K562 (cell line): ENCODE data around the gene ARMC6. TPM values are rescaled to one million over a fixed set of nuclear protein-coding genes. Genes with fewer than 3 reads are reported as not detected.

Experiments
- ATAC-seq: fragments of 200-7000 bp; cut with Tn5 transposase; 3 replicates; pipeline ENCODE4 v1.9.1; 2020; ENCODE audit warnings: moderate library complexity
- BruUV-seq: library from RNA; stranded (reverse); fragments of 400-500 nt; replicated peaks from 2 replicates; lab custom pipeline; 2021; lab: Mats Ljungman, UMichigan
- CTCF ChIA-PET: fragments of 300-600 bp; formaldehyde crosslinking; extraction: SDS; loops from one replicate; lab custom pipeline; 2021; ENCODE audit warnings: low intra/inter-chr PET ratio; lab: Yijun Ruan, JAX
- POLR2A ChIA-PET: fragments of 300-600, 350-650 bp; sonication (Branson Sonifier 250); formaldehyde crosslinking; extraction: SDS; loops from one replicate; lab custom pipeline; 2021; ENCODE audit warnings: antibody characterized with exemption, inconsistent platforms; lab: Yijun Ruan, JAX
- DNase-seq, 4 experiments: peaks; one replicate each; pipeline versions ENCODE4 v3.0.0 to v3.0.0-alpha.2; 2011 to 2018; ENCODE audit warnings: low spot score in 3 of 4, mixed read lengths in 3 of 4; ENCODE audit errors: extremely low read depth in 1 of 4
- FAIRE-seq: peaks from 2 replicates; lab custom pipeline; 2011; peaks lifted over from hg19 to GRCh38; lab: Jason Lieb, UNC
- H2AFZ ChIP-seq: 2 replicates; pipeline ENCODE4 v1.6.0; 2011; ENCODE audit warnings: low read depth, low read length, control low read depth, inconsistent platforms
- H3K27ac ChIP-seq: fragments of 200-600 bp; 3 replicates; pipeline ENCODE4 v1.8.0; 2011; ENCODE audit warnings: low read depth, mild to moderate bottlenecking, control low read depth, inconsistent platforms, low read length, moderate library complexity, mixed read lengths; ENCODE audit errors: extremely low read depth
- H3K27me3 ChIP-seq, 2 experiments: fragments of 300-600 bp in 1 of 2; 2 replicates in 1 of 2; 3 replicates in 1 of 2; pipeline versions ENCODE4 v1.6.0 to v1.8.0; 2011; ENCODE audit warnings: inconsistent platforms in 2 of 2, low read length in 2 of 2, mild to moderate bottlenecking in 1 of 2, mixed read lengths in 1 of 2, moderate library complexity in 1 of 2; ENCODE audit not compliant: control insufficient read depth in 2 of 2, insufficient read depth in 2 of 2
- H3K36me3 ChIP-seq: fragments of 300-600 bp; 3 replicates; pipeline ENCODE4 v1.8.0; 2011; ENCODE audit warnings: mild to moderate bottlenecking, low read length, inconsistent platforms; ENCODE audit not compliant: control insufficient read depth, insufficient read depth
- H3K4me1 ChIP-seq, 2 experiments: fragments of 200-600 bp in 1 of 2; replicated peaks in 1 of 2; 2 replicates in 1 of 2; 3 replicates in 1 of 2; pipeline versions ENCODE4 v1.5.1 to v1.8.0; 2011; ENCODE audit warnings: inconsistent platforms in 2 of 2, low read length in 2 of 2, mild to moderate bottlenecking in 1 of 2, mixed read lengths in 1 of 2, moderate library complexity in 1 of 2; ENCODE audit not compliant: control insufficient read depth in 2 of 2, insufficient read depth in 2 of 2
- H3K4me2 ChIP-seq: 2 replicates; pipeline ENCODE4 v1.6.1; 2011; ENCODE audit warnings: low read length, control low read depth, inconsistent platforms, mixed read lengths; ENCODE audit not compliant: insufficient read depth
- H3K4me3 ChIP-seq: fragments of 200-600 bp; sonication (generic), shearing (Covaris generic); 2 replicates; pipeline ENCODE4 v1.5.1; 2016; ENCODE audit warnings: control low read depth, inconsistent platforms
- H3K79me2 ChIP-seq: fragments of 200-600 bp; 3 replicates; pipeline ENCODE4 v1.8.0; 2011; ENCODE audit warnings: low read length, inconsistent platforms; ENCODE audit not compliant: control insufficient read depth, insufficient read depth
- H3K9ac ChIP-seq, 2 experiments: 2 replicates each; pipeline versions ENCODE4 v1.6.0 to v1.6.1; 2011; ENCODE audit warnings: low read depth in 2 of 2, low read length in 2 of 2, control low read depth in 1 of 2, inconsistent platforms in 1 of 2, mild to moderate bottlenecking in 1 of 2, mixed read lengths in 1 of 2; ENCODE audit not compliant: insufficient read depth in 1 of 2
- H3K9me1 ChIP-seq: one replicate; pipeline ENCODE4 v1.6.0; 2011; ENCODE audit warnings: inconsistent platforms, mild to moderate bottlenecking, low read length, moderate library complexity; ENCODE audit not compliant: control insufficient read depth, insufficient read depth
- H3K9me3 ChIP-seq: replicated peaks from 2 replicates; pipeline ENCODE4 v1.5.1; 2011; ENCODE audit warnings: low read depth, low read length, inconsistent platforms; ENCODE audit not compliant: control insufficient read depth, insufficient read depth
- H4K20me1 ChIP-seq: replicated peaks from 2 replicates; pipeline ENCODE4 v1.6.1; 2011; ENCODE audit warnings: low read length, inconsistent platforms, mixed read lengths; ENCODE audit not compliant: control insufficient read depth, insufficient read depth
- BHLHE40 ChIP-seq: IDR thresholded peaks from 2 replicates; pipeline ENCODE4 v1.6.1; 2011; ENCODE audit warnings: low read length, improper control_type of control experiment
- CBX8 ChIP-seq: fragments of 200-600 bp; sonication (generic); IDR thresholded peaks from 2 replicates; pipeline ENCODE4 v1.6.1; 2012; ENCODE audit warnings: borderline replicate concordance, mixed run types, low read depth, mild to moderate bottlenecking, moderate library complexity, mixed read lengths, low read length, control low read depth, inconsistent platforms; ENCODE audit not compliant: poor library complexity, severe bottlenecking; ENCODE audit errors: extremely low read depth
- CHCHD3 ChIP-seq: fragments of 250-450 bp; sonication (Bioruptor Pico); IDR thresholded peaks from 2 replicates; pipeline ENCODE4 v2.1.2; 2022; ENCODE audit warnings: mild to moderate bottlenecking
- GABPB1 ChIP-seq: sonication (generic); formaldehyde crosslinking; IDR thresholded peaks from 2 replicates; pipeline ENCODE4 v1.8.0; 2022; ENCODE audit warnings: mild to moderate bottlenecking, missing genetic modification reagents
- MNT ChIP-seq, 2 experiments: fragments of 450-650 bp; conservative IDR thresholded peaks; 2 replicates each; pipeline ENCODE4 v1.6.1; 2017; ENCODE audit warnings: mild to moderate bottlenecking in 2 of 2, moderate library complexity in 2 of 2
- REST ChIP-seq, 2 experiments: fragments of 450-650 bp; formaldehyde crosslinking in 1 of 2; IDR thresholded peaks; 2 replicates each; pipeline versions ENCODE4 v1.4.0 to v1.6.1; 2014 to 2020; ENCODE audit warnings: mild to moderate bottlenecking in 2 of 2, borderline replicate concordance in 1 of 2, low read depth in 1 of 2
- ZNF12 ChIP-seq: sonication (generic); formaldehyde crosslinking; IDR thresholded peaks from 2 replicates; pipeline ENCODE4 v1.4.0; 2020; ENCODE audit warnings: mild to moderate bottlenecking, missing genetic modification reagents
- ZNF212 ChIP-seq: fragments of 450-650 bp; formaldehyde crosslinking; IDR thresholded peaks from 2 replicates; pipeline ENCODE4 v1.4.0; 2020; ENCODE audit warnings: mild to moderate bottlenecking
- WGBS: fragments of 100-300 bp; shearing (Covaris generic); methylation state at CpG from one replicate; pipeline ENCODE4 v1.1.6; 2016; ENCODE audit warnings: low coverage, mixed read lengths; ENCODE audit not compliant: insufficient coverage; ENCODE audit errors: missing lambda C conversion rate; 5-methylcytosine and 5-hydroxymethylcytosine counted together
- in situ Hi-C: fragments of 300-500 bp; cut with MboI; formaldehyde crosslinking; loops from 4 replicates; pipeline ENCODE4 v1.15.0; 2018; ENCODE audit warnings: inconsistent platforms, mixed read lengths
- intact Hi-C: fragments of 100-400 bp; cut with micrococcal nuclease; formaldehyde crosslinking; loops from 2 replicates; pipeline ENCODE4 v1.14.2; 2022
- polyA plus RNA-seq, 8 experiments: library from polyadenylated mRNA; depleted of rRNA in 4 of 8; stranded (reverse) in 5 of 8; unstranded in 3 of 8; fragments of >200 nt; fragmentation: Nextera tagmentation in 2 of 8; fragmentation: Illumina TruSeq in 1 of 8; extraction: Ambion mirVana in 2 of 8; extraction: Trizol in 1 of 8; gene quantifications; 2 replicates each; pipeline versions ENCODE4 v1.2.1 to v1.2.3, GENCODE V29; 2011 to 2014; ENCODE audit warnings: inconsistent platforms in 1 of 8, missing spikeins in 1 of 8
- total RNA-seq, 7 experiments: library from RNA; depleted of rRNA in 6 of 7; stranded (reverse); fragments of >200 nt in 6 of 7; fragmentation: Illumina TruSeq in 2 of 7; extraction: Trizol in 2 of 7; gene quantifications; 2 replicates each; pipeline versions ENCODE4 v1.2.1 to v1.2.3, GENCODE V29; 2011 to 2021; ENCODE audit warnings: low replicate concordance in 1 of 7

The ARMC6 gene
- total and polyA plus RNA-seq, 9 of the 15 experiments (the other 6 are each of a cell fraction or from before 2014, with no cell fraction given) = 2.1 to 93.4 (median 63.6) TPM

GRCh38 chr19:19064811-19065745 lies 31.7 kb downstream of the ARMC6 start:
- ATAC-seq = no peak
- Histone ChIP-seq H3K4me3 (peak overlapping the region; percentile 74), H3K9ac (peak overlapping the region; percentile 66 to 94), H3K27me3 (no peaks in the 10 kb centered on the region; a peak in 1 of 5 replicates), H3K79me2 (peaks cover 63% of the 10 kb centered on the region), H4K20me1 (no peaks in the 10 kb centered on the region), H3K36me3 (peaks cover 12% of the 10 kb centered on the region; the same call in 2 of the 3 replicates), H3K9me1 (no peaks in the 10 kb centered on the region), H3K9me3 (no peaks in the 10 kb centered on the region), H3K4me2 (peak overlapping the region; percentile 98), H2AFZ (0 out of 2 replicates have a peak overlapping the region, but pooled peaks have one; percentile 14), H3K27ac (peak overlapping the region; percentile 59), H3K4me1 (peaks cover 45 to 57% of the 10 kb centered on the region in 2 experiments)
- no peak for FAIRE-seq
- ChIA-PET CTCF (no interaction called here), POLR2A (interaction anchor here (0.6 to 1.5 kb wide), 3 partner anchors 17 to 113 kb away, joined by 3 to 6 read pairs (median 4); no protein-coding TSS in a partner anchor)
- BruUV-seq = TSS peak; percentile 33
- DNase-seq = peak in 3 of 4 experiments; percentile 29 to 54 (median 32)
- in situ Hi-C loops (no loop called here), intact Hi-C loops (no loop called here)
- 3% methylated on average over 20 of the region's 25 CpGs for WGBS
- TF ChIP-seq BHLHE40 = no peak
- peak; percentile 53; the same call in 1 of the 2 replicates for TF ChIP-seq REST (IDR thresholded peaks at IDR 0.05; ENCODE audit: borderline replicate concordance)
- no peak for TF ChIP-seq REST (CRISPR knock-in tag; IDR thresholded peaks at IDR 0.05; ENCODE audit: low read depth)
- no peak for TF ChIP-seq ZNF212 (CRISPR knock-in tag)
- 0 out of 2 replicates have a peak, but pooled peaks have one; percentile 16 for TF ChIP-seq ZNF12 (CRISPR knock-in tag)
- TF ChIP-seq MNT (conservative IDR thresholded peaks at IDR 0.05) = 0 out of 4 replicates have a peak, but pooled peaks have one; percentile 8 to 17
- no peak for TF ChIP-seq CBX8
- TF ChIP-seq GABPB1 (CRISPR knock-in tag) = no peak
- TF ChIP-seq CHCHD3 (CRISPR knock-in tag) = no peak
